ES-I3 (cell line): Measurements from ENCODE around the gene ZNF700.
"Not testable (repeated sequence)": the region's sequence is repeated elsewhere in the genome, so short reads cannot be mapped to it uniquely, and the experiment has no call there.

ENCODE experiments used
- H3K36me3 ChIP-seq: 2 replicates; pipeline ENCODE4 v1.6.1; 2013; ENCODE audit warnings: mild to moderate bottlenecking, low read length, control low read depth, moderate library complexity; ENCODE audit not compliant: insufficient read depth
- H3K4me1 ChIP-seq: 2 replicates; pipeline ENCODE4 v1.6.1; 2013; ENCODE audit warnings: mild to moderate bottlenecking, control low read depth, low read length; ENCODE audit not compliant: insufficient read depth
- H3K9ac ChIP-seq: 2 replicates; pipeline ENCODE4 v1.6.1; 2013; ENCODE audit warnings: low read depth, mild to moderate bottlenecking, low read length, moderate library complexity
- H3K9me3 ChIP-seq: 2 replicates; pipeline ENCODE4 v1.6.1; 2013; ENCODE audit warnings: mild to moderate bottlenecking, low read length, moderate library complexity; ENCODE audit not compliant: control insufficient read depth, insufficient read depth

ZNF700 gene

DNA sequence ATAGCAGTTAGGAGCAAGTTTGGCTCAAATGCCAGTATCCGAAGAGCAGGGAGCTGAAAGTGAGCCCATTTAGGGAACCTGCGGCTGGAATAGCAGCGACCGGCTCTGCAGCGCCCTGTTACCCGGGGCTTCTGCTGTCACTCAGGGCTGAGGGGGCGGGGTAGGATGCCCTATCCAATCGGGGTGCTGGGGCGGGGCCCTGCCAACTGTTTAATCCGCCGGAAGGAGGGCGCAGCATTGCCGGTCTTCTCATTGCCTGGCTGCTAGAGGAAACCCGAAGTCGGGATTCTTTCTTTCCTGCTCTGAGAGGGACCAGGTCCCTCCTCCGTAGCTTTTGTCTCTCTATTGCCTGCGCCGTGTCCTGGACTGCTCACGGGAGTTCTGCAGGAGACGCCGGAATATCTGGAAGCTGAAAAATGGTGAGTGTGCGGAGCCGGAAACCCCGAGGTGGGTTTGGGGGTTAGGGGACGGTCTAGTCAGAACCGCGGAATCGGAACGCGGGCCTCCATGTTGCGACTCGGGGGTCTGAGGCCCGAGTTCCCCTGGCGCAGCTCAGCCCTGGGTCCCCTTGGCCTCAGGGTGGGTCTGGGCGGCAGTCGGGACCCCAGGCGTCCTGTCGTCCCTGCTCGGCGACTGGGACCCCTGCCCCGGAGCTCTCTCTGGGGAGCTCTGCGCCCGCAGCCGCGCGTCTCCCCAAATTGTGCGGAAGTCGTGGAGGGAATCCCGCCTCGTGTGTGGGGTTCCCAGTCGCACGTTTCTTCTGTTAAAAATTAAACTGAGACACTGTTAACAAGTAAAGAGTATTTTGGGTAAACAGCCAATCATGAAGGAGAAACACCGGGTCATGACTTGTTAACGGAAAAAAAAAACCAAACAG lies 62.7 kb downstream of the ZNF700 start:
- Histone ChIP-seq H3K36me3 (no peaks in the 10 kb centered on the region), H3K9ac (peak overlapping the region; percentile 44), H3K9me3 (peaks cover 6% of the 10 kb centered on the region), H3K4me1 (no peaks in the 10 kb centered on the region)

DNA sequence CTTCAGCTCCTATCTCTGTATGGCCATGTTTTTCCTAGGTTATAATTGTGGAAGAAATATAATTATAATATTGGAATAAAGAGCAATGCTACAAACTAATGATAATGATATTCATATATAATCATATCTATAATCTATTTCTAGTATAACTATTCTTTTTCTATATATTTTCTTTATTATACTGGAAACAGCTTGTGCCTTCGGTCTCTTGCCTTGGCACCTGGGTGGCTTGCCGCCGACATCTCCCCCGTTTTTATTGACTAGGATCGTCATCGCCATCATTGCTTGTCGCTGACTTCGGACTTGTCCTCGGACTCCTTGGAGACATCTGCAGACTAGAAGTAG lies 64.2 kb downstream of the ZNF700 start:
- no peaks in the 10 kb centered on the region for H3K36me3 ChIP-seq
- no peak overlapping the region for H3K9ac ChIP-seq
- H3K4me1 ChIP-seq = no peaks in the 10 kb centered on the region
- peaks cover 3% of the 10 kb centered on the region; the same call in 1 of the 2 replicates for H3K9me3 ChIP-seq

DNA sequence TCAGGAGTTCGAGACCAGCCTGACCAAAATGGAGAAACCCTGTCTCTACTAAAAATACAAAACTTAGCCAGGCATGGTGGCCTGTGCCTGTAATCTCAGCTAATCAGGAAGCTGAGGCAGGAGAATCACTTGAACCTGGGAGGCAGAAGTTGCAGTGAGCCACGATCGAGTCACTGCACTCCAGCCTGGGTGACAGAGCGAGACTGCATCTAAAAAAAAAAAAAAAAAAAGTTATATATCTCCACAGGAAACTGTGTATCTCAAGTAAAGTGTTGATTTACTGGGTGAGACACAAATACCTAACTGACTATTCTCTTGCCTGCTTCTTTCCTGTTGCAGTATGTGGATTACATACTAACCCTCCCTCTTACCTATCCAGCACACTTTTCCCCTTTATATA lies 67.0 kb downstream of the ZNF700 start:
- not testable (repeated sequence) for H3K9ac ChIP-seq, H3K9me3 ChIP-seq, H3K36me3 ChIP-seq, H3K4me1 ChIP-seq

- Histone ChIP-seq H3K9me3 (peaks cover 2% of the 10 kb centered on the region), H3K9ac (no peak overlapping the region), H3K36me3 (no peaks in the 10 kb centered on the region), H3K4me1 (no peaks in the 10 kb centered on the region)
Measured at GRCh38 chr19:11995174-11995573, 70.3 kb downstream of the ZNF700 start.
